Muscle layer of duodenum (tissue), 2 donors: Measurements from ENCODE around the gene RGS6.

Experiments used
- H3K27ac ChIP-seq: one replicate; pipeline ENCODE4 v1.7.0; 2013; ENCODE audit warnings: mild to moderate bottlenecking, low read length
- H3K27me3 ChIP-seq: one replicate; pipeline ENCODE4 v1.7.0; 2013; ENCODE audit warnings: low read depth, mild to moderate bottlenecking, control low read depth, low read length
- H3K36me3 ChIP-seq, 2 donors: one replicate each; pipeline ENCODE4 v1.7.0; 2013; ENCODE audit warnings: low read length in 2 of 2, control low read depth in 1 of 2, mild to moderate bottlenecking in 1 of 2; ENCODE audit not compliant: insufficient read depth in 2 of 2, control insufficient read depth in 1 of 2
- H3K4me1 ChIP-seq, 2 donors: one replicate each; pipeline ENCODE4 v1.7.0; 2013; ENCODE audit warnings: low read length in 2 of 2, mild to moderate bottlenecking in 2 of 2, control low read depth in 1 of 2, moderate library complexity in 1 of 2; ENCODE audit not compliant: insufficient read depth in 2 of 2, control insufficient read depth in 1 of 2
- H3K4me3 ChIP-seq, 2 donors: one replicate each; pipeline ENCODE4 v1.7.0; 2013; ENCODE audit warnings: low read length in 2 of 2, low read depth in 1 of 2, mild to moderate bottlenecking in 1 of 2
- H3K9me3 ChIP-seq, 2 donors: one replicate each; pipeline ENCODE4 v1.7.0; 2013; ENCODE audit warnings: low read length in 2 of 2, control low read depth in 1 of 2, mild to moderate bottlenecking in 1 of 2; ENCODE audit not compliant: control insufficient read depth in 1 of 2
- donor health status: healthy.

Gene RGS6

DNA sequence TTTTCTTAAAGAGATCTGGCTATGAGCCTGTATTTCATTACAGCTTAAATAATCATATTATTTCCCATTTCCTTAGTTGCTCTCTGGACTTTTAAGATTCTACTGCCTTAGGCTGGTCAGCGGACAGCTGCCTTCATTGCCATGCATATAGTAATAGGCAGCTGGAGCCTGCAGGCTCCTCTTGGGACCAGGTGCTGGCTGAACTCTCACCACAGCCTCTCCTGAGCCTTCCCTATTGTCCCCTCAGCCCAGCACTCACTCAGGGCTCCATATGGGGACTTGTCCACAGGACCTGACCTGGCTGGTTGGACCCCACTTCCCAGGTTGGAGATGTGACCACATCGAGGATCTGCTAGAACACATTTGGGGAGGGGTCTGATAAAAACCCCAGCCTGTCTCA, 556.3 kb downstream of the RGS6 start:
- H3K9me3 ChIP-seq, result no peaks in the 10 kb centered on the region
- no peaks in the 10 kb centered on the region for H3K27me3 ChIP-seq
- H3K4me1 ChIP-seq, result no peaks in the 10 kb centered on the region
- H3K36me3 ChIP-seq, result peaks cover 0 to 4% of the 10 kb centered on the region in 2 donors
- H3K4me3 ChIP-seq, result no peak overlapping the region
- H3K27ac ChIP-seq, result no peak overlapping the region

DNA sequence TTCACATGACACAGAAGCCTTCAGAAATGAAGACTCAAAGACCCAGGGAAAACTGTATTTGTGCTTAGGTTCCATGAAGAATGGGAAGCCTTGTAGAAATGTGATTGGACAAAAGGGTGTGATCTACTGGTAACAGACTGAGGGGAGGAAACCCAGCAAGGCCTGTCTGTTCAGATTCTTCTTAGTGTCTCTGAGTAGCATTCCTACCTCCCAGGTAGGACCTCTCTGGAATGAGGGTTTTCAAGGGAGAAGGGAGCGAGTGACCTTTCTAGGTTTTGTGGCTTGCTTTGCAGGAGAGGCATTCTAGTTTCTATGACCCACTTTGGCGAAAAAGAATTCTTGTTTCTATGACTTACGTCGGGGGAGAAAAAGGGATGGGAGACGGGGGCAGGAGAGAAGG, 560.0 kb downstream of the RGS6 start:
- no peaks in the 10 kb centered on the region for H3K4me1 ChIP-seq
- H3K9me3 ChIP-seq, result no peaks in the 10 kb centered on the region
- no peak overlapping the region for H3K27ac ChIP-seq
- H3K27me3 ChIP-seq, result no peaks in the 10 kb centered on the region
- H3K4me3 ChIP-seq, result no peak overlapping the region
- no peaks in the 10 kb centered on the region for H3K36me3 ChIP-seq

DNA sequence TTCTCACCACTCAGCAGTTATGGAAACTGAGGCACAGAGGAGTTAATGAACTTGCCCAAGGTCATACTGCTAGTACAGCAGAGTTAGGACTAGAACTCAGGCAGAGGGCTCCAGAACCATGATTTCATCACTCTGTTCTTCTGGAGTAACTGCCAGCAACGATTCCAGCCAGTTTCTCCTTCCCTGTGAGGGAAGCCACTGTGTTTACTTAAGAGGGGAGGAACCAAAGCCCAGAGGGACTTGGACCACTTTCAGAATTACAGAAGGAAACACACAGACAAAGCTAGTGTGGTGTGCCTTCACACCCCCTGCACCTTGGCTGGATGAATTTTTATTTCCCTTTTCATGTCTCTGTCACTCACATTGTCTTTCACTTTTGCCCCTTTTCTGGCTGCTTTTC, 563.4 kb downstream of the RGS6 start:
- no peaks in the 10 kb centered on the region for H3K9me3 ChIP-seq
- H3K4me3 ChIP-seq, result no peak overlapping the region
- H3K36me3 ChIP-seq, result no peaks in the 10 kb centered on the region
- no peak overlapping the region for H3K27ac ChIP-seq
- no peaks in the 10 kb centered on the region for H3K27me3 ChIP-seq
- no peaks in the 10 kb centered on the region for H3K4me1 ChIP-seq

DNA sequence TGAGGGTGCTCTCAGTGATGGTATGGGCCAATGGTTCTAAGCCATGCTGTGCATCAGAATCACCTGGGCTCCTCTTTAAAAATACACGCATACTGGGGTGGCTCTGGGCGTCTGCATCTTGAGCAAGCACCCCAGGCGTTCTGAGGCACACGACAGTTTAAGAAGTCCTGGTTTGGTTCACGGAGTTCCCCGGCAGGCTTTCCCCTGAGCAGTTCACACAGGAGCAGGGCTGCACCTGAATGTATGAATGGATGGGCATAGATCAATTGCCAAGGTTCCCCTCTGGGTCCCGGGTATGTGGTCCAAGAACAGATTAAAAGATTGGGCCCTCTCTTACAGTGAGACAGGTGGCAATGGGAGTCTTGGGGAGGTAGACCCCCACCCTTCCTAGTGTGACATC, 566.4 kb downstream of the RGS6 start:
- Histone ChIP-seq H3K27ac (no peak overlapping the region), H3K27me3 (no peaks in the 10 kb centered on the region), H3K4me1 (no peaks in the 10 kb centered on the region), H3K4me3 (no peak overlapping the region), H3K9me3 (no peaks in the 10 kb centered on the region), H3K36me3 (no peaks in the 10 kb centered on the region)

DNA sequence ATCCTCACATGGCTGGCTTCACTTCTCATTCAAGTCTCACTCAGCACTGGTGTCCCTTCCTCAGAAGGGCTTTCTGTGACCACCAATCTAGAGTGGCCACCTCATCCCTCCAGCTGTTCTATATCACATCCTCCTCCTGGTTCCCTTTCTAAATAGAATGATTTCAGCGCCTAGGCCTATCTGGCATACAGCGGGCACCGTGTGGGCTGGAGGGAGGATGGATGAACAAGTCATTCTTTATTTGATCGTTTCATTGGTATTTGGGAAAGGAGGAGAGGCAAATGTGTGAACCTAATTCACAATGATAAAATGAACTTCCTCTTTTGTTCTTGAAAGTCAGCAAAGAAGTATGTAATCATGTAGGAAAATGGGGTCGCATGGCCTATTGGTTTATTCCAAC, 567.5 kb downstream of the RGS6 start:
- Histone ChIP-seq H3K27ac (no peak overlapping the region), H3K36me3 (no peaks in the 10 kb centered on the region), H3K4me1 (no peaks in the 10 kb centered on the region), H3K27me3 (no peaks in the 10 kb centered on the region), H3K4me3 (no peak overlapping the region), H3K9me3 (no peaks in the 10 kb centered on the region)

DNA sequence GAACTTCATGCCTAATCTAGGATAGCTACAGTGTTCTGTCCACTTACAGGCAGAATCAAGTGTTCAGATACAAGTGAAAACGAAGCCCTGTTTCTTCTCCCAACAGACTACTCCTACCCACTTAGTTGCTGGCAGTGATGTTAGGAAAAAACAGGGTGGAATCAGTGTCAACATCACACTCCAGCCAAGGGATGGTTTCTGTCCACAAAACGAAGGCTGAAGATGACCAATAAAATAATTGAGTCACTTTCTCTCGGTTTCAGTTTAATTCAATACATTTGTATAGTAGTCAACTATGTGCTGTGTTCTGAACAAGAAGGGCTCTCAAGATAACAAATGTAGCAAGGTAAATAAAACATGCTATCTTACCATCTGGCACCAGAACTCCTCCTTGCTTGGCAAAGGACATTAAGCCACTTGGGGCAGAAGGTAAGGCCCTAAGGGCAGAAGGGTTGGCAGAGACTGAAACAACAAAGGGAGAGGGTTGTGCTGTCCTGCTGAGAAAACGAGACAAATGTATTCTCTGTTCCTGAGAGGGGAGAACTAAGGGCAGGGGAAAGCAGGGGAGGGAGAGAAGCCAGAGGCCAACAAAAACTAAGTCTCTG, 568.1 kb downstream of the RGS6 start:
- Histone ChIP-seq H3K36me3 (no peaks in the 10 kb centered on the region), H3K27ac (no peak overlapping the region), H3K4me3 (no peak overlapping the region), H3K9me3 (no peaks in the 10 kb centered on the region), H3K4me1 (no peaks in the 10 kb centered on the region), H3K27me3 (no peaks in the 10 kb centered on the region)

DNA sequence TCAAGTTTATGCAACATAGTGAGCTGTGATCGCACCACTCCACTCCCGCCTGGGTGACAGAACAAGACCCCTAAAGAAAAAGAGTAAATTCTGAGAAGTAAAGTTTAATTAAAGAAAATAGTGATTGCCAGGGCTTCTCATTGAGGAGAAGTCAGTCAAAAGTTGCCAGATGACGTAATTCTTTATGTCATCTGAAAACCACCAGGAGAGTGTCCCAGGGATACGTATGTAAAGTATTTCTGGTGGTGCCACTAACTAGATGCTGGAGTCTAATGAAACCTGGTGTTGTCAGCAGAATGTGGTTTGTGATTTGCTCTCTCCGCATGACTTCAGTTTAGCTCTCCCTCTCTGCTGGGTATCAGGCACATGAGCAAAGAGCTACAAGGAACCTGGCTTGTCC, 569.2 kb downstream of the RGS6 start:
- Histone ChIP-seq H3K36me3 (no peaks in the 10 kb centered on the region), H3K27ac (no peak overlapping the region), H3K9me3 (no peaks in the 10 kb centered on the region), H3K4me1 (no peaks in the 10 kb centered on the region), H3K4me3 (no peak overlapping the region), H3K27me3 (no peaks in the 10 kb centered on the region)

DNA sequence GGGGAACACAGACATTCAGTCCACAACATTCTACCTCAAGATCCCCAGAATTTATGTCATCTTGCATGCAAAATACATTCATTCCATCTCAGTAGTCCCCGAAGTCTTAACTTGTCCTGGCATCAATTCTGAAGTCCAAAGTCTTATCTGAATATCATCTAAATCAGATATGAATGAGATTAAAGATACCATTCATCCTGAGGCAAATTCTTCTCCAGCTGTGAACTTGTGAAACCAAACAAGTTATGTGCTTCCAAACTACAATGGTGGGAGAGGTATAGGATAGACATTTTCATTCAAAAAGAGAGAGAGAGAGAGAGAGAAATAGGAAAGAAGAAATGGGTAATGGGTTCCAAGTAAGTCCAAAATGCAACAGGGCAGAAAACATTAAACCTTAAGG, 571.0 kb downstream of the RGS6 start:
- no peak overlapping the region for H3K27ac ChIP-seq
- no peaks in the 10 kb centered on the region for H3K27me3 ChIP-seq
- no peaks in the 10 kb centered on the region for H3K9me3 ChIP-seq
- no peaks in the 10 kb centered on the region for H3K36me3 ChIP-seq
- H3K4me3 ChIP-seq, result no peak overlapping the region
- no peaks in the 10 kb centered on the region for H3K4me1 ChIP-seq

DNA sequence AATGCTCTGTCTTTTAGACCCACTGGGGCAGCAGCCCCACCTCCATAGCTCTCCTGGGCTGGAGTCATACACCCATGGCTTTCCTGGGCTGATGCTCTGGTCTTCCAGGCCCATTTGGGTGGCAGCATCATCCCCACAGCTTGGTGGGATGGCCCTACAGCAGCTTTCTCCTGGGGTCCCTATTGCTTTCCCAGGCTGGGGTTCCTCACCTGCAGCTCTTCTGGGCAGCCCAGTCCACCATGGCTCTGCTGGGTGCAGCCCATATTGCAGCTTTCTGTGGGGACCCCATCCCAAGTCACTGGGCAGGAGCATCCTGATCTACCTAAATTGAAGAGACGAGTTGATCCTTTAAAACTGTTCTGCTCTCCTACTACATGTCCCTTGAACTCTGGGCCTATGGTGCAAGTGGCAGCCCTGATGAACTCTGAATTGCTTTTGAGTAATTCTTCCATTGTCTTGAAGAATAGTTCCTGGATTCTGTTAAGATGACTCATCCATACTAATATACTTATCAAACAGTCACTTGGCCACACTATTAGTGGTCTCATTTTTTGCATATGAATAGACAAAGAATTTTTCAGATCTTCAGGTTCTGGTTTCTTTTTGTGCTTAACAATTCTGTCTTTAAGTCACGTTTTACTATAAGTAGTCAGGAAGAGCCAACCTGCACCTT, 571.6 kb downstream of the RGS6 start:
- no peak overlapping the region for H3K27ac ChIP-seq
- H3K4me3 ChIP-seq, result no peak overlapping the region
- no peaks in the 10 kb centered on the region for H3K27me3 ChIP-seq
- H3K36me3 ChIP-seq, result no peaks in the 10 kb centered on the region
- H3K9me3 ChIP-seq, result no peaks in the 10 kb centered on the region
- H3K4me1 ChIP-seq, result no peaks in the 10 kb centered on the region

DNA sequence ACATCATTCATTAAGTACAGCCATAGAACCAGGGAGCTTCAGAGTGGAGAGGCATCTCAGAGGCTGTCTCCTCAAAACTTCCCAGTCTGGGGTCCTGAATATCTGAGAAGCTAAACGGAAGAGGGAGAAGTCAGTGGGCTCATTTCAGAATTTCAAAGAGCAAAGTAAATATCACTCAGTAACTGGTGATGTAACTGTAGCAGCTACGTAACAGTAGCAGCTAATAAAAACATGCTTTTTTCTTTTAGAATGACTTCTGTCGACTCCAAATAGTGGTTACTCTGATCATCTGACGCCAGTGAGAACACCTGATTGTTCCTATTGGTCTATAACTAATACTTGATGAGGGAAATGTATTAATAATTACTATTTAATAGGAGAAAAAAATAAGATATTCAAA, 578.3 kb downstream of the RGS6 start:
- H3K4me1 ChIP-seq, result no peaks in the 10 kb centered on the region
- no peak overlapping the region for H3K27ac ChIP-seq
- H3K4me3 ChIP-seq, result no peak overlapping the region
- H3K27me3 ChIP-seq, result no peaks in the 10 kb centered on the region
- H3K9me3 ChIP-seq, result no peaks in the 10 kb centered on the region
- no peaks in the 10 kb centered on the region for H3K36me3 ChIP-seq

DNA sequence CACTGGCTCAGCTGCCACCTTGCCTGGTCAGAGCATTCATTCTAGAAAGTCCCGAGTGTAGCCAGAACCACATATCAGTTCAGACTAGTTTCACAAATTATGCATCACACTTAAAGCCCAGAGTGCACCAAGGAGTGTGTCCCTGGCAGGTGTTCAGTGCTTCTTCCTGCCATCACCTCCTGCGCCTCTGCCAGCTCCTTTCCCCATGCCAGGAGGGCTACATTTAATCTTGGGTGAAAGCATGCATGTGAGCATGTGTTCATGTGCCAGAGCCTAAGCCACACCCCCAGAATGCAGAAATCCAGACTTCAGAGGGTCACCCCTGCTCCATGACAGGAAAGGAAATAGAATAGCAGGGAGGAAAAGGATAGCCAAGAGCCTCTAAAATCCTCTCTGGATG, 580.1 kb downstream of the RGS6 start:
- Histone ChIP-seq H3K36me3 (no peaks in the 10 kb centered on the region), H3K4me3 (no peak overlapping the region), H3K4me1 (no peaks in the 10 kb centered on the region), H3K27me3 (no peaks in the 10 kb centered on the region), H3K27ac (no peak overlapping the region), H3K9me3 (no peaks in the 10 kb centered on the region)

DNA sequence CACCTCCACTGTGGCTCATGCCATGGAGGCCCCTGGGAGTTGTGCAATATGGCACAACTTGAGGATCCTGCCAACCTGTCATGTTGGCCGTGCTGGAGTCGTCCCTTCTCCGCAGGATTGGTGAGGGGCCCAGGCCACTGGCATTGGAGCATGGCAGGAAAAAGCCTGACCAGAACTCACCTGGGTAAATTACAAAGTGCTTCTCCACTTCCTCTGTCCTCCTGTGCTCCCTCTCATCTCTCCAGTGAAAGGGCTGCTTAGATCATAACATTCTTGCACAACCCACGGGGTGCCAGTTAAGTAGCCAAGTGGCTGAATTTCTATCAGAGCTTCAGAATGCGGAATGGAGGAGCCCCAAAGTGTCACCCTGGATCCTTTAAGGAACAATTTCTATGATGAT, 580.7 kb downstream of the RGS6 start:
- Histone ChIP-seq H3K9me3 (no peaks in the 10 kb centered on the region), H3K4me3 (no peak overlapping the region), H3K27me3 (no peaks in the 10 kb centered on the region), H3K27ac (no peak overlapping the region), H3K4me1 (no peaks in the 10 kb centered on the region), H3K36me3 (no peaks in the 10 kb centered on the region)
